HG03520 (cell line): ENCODE measurements around the gene LIN7B.

ENCODE experiments used
- ATAC-seq: cut with Tn5 transposase; IDR thresholded peaks from one replicate; pipeline ENCODE4 v1.9.1; 2021; ENCODE audit warnings: mild to moderate bottlenecking, moderate library complexity; ENCODE audit not compliant: unreplicated experiment

Gene LIN7B

GRCh38 chr19:49094505-49095482, 19.4 kb upstream of the LIN7B start:
- ATAC-seq = no peak

GRCh38 chr19:49097453-49098288, 16.5 kb upstream of the LIN7B start:
- ATAC-seq = no peak

- ATAC-seq = no peak
These were observed 15.4 kb upstream of the LIN7B start for GRCh38 chr19:49098795-49099194.

GRCh38 chr19:49101160-49101559, 13.0 kb upstream of the LIN7B start:
- ATAC-seq = no peak

GRCh38 chr19:49102303-49102702, 11.9 kb upstream of the LIN7B start:
- ATAC-seq = no peak

- no peak for ATAC-seq
These were observed 10.7 kb upstream of the LIN7B start for GRCh38 chr19:49103331-49104085.

GRCh38 chr19:49104229-49104864, 9.8 kb upstream of the LIN7B start:
- ATAC-seq = no peak

- ATAC-seq = no peak
These were observed 7.5 kb upstream of the LIN7B start for GRCh38 chr19:49106648-49107135.

- no peak for ATAC-seq
These were observed 6.3 kb upstream of the LIN7B start for GRCh38 chr19:49107625-49108459.

GRCh38 chr19:49109051-49109450, 5.1 kb upstream of the LIN7B start:
- no peak for ATAC-seq

- ATAC-seq = no peak
These were observed 4.5 kb upstream of the LIN7B start for GRCh38 chr19:49109569-49110233.

- ATAC-seq = no peak
These were observed 3.6 kb upstream of the LIN7B start for GRCh38 chr19:49110567-49110966.

GRCh38 chr19:49111218-49111998, 2.8 kb upstream of the LIN7B start:
- no peak for ATAC-seq

GRCh38 chr19:49114630-49115363, 627 bp downstream of the LIN7B start:
- no peak for ATAC-seq

GRCh38 chr19:49116544-49116943, 2.4 kb downstream of the LIN7B start:
- ATAC-seq = no peak

- no peak for ATAC-seq
These were observed 3.8 kb downstream of the LIN7B start for GRCh38 chr19:49117677-49118564.
